Subcutaneous adipose tissue (tissue), 4 donors: ENCODE measurements around the gene C16orf92. TPM values are rescaled to one million over a fixed set of nuclear protein-coding genes. Genes with fewer than 3 reads are reported as not detected.

Experiments
- CTCF ChIP-seq: fragments of 450-650 bp; IDR thresholded peaks from one replicate; pipeline ENCODE4 v1.5.1; 2016; ENCODE audit warnings: low read depth, mild to moderate bottlenecking, control low read depth, antibody characterized with exemption, moderate library complexity
- total RNA-seq, 4 donors: library from RNA; depleted of rRNA; stranded (reverse); fragments of >200 nt; gene quantifications; one replicate each; pipeline ENCODE4 v1.1.0, GENCODE V29; 2016

C16orf92 gene
- total RNA-seq, 4 donors from 2014 or later: not detected

- no peak for TF ChIP-seq CTCF
Observed at GRCh38 chr16:30028438-30029076, 5.6 kb downstream of the C16orf92 start.

- TF ChIP-seq CTCF: no peak
Observed at GRCh38 chr16:30030011-30030685, 7.2 kb downstream of the C16orf92 start.

GRCh38 chr16:30030841-30031413 is 7.9 kb downstream of the C16orf92 start, which contains the start of gene TLCD3B:
TLCD3B (minus strand) TSS chr16:30031271; CDS start chr16:30030527, 744 bp downstream.
- no peak for TF ChIP-seq CTCF

GRCh38 chr16:30031477-30031918 is 8.5 kb downstream of the C16orf92 start:
- TF ChIP-seq CTCF: no peak

- TF ChIP-seq CTCF: no peak
Observed at GRCh38 chr16:30032083-30032819, 9.3 kb downstream of the C16orf92 start.

- no peak for TF ChIP-seq CTCF
Observed at GRCh38 chr16:30033270-30033669, 10.3 kb downstream of the C16orf92 start.

GRCh38 chr16:30040221-30040620 is 17.2 kb downstream of the C16orf92 start:
- TF ChIP-seq CTCF: no peak
